Stimulated activated CD4-positive, alpha-beta T cell treated with anti-CD3 and anti-CD28 coated beads, Interleukin-4, amount 100 ng/mL, for 4 hours (primary cell): Measurements from ENCODE around the gene CHTOP.

Experiments used
- DNase-seq, 2 experiments: peaks; one replicate each; pipeline ENCODE4 v3.0.0-alpha.2; 2020

The CHTOP gene

GRCh38 chr1:153613406-153613805 is 20.5 kb upstream of the CHTOP start:
- DNase-seq, result no peak

- DNase-seq, result no peak
Measured at GRCh38 chr1:153614189-153614900, 19.5 kb upstream of the CHTOP start.

- no peak for DNase-seq
Measured at GRCh38 chr1:153614906-153615305, 19.0 kb upstream of the CHTOP start.

- no peak for DNase-seq
Measured at GRCh38 chr1:153615406-153615805, 18.5 kb upstream of the CHTOP start.

- DNase-seq, result no peak
Measured at GRCh38 chr1:153616144-153616916, 17.5 kb upstream of the CHTOP start, which contains the start of gene S100A14. Gene S100A14 (minus strand): TSS chr1:153616325. CDS start chr1:153615858, 467 bp downstream.

- DNase-seq, result no peak
Measured at GRCh38 chr1:153616917-153617311, 17.0 kb upstream of the CHTOP start.

- no peak for DNase-seq
Measured at GRCh38 chr1:153617663-153618062, 16.2 kb upstream of the CHTOP start.

GRCh38 chr1:153619171-153619570 is 14.7 kb upstream of the CHTOP start:
- no peak for DNase-seq

GRCh38 chr1:153623101-153623500 is 10.8 kb upstream of the CHTOP start:
- no peak for DNase-seq

- DNase-seq, result no peak
Measured at GRCh38 chr1:153624965-153625611, 8.8 kb upstream of the CHTOP start.

GRCh38 chr1:153626477-153626903 is 7.4 kb upstream of the CHTOP start:
- DNase-seq, result no peak

- no peak for DNase-seq
Measured at GRCh38 chr1:153626904-153627714, 6.8 kb upstream of the CHTOP start, which contains the start of gene S100A13. Gene S100A13 (minus strand): TSS chr1:153627505. CDS start chr1:153626472, 1,033 bp downstream.

GRCh38 chr1:153627715-153628626 is 5.9 kb upstream of the CHTOP start, which contains the start of gene S100A1:
Gene S100A1 (plus strand): TSS chr1:153628434. CDS start chr1:153630522, 2,088 bp downstream.
- no peak for DNase-seq

- no peak for DNase-seq
Measured at GRCh38 chr1:153628638-153629342, 5.1 kb upstream of the CHTOP start.

- DNase-seq, result no peak
Measured at GRCh38 chr1:153629343-153629665, 4.6 kb upstream of the CHTOP start.

GRCh38 chr1:153629971-153630370 is 3.9 kb upstream of the CHTOP start:
- DNase-seq, result no peak

GRCh38 chr1:153630384-153630783 is 3.5 kb upstream of the CHTOP start:
- no peak for DNase-seq

GRCh38 chr1:153631047-153632022 is 2.5 kb upstream of the CHTOP start:
- DNase-seq, result no peak

GRCh38 chr1:153633161-153633753 is 609 bp upstream of the CHTOP start:
- no peak for DNase-seq
